H1 (cell line): ENCODE data around the gene EIF2S1. TPM values are rescaled to one million over a fixed set of nuclear protein-coding genes. Genes with fewer than 3 reads are reported as not detected.

Experiments used
- CTCF ChIA-PET: fragments of 300-600 bp; sonication (Branson Sonifier 250); formaldehyde crosslinking; loops from one replicate; lab custom pipeline; 2021; ENCODE audit not compliant: partially characterized antibody; lab: Charles Lee
- POLR2A ChIA-PET: fragments of 300-600 bp; sonication (Branson Sonifier 250); formaldehyde crosslinking; loops from one replicate; lab custom pipeline; 2021; ENCODE audit warnings: inconsistent platforms; ENCODE audit not compliant: partially characterized antibody; lab: Charles Lee
- DNase-seq, 2 experiments: peaks; one replicate each; pipeline versions ENCODE4 v3.0.0 to v3.0.0-alpha.2; 2010 to 2022; ENCODE audit warnings: low spot score in 2 of 2, low read depth in 1 of 2, mixed read lengths in 1 of 2
- FAIRE-seq: peaks from 2 replicates; lab custom pipeline; 2011; peaks lifted over from hg19 to GRCh38; lab: Jason Lieb, UNC
- H2AFZ ChIP-seq: 2 replicates; pipeline ENCODE4 v1.8.1; 2012; ENCODE audit warnings: low read length, inconsistent platforms
- H2AK5ac ChIP-seq: 2 replicates; pipeline ENCODE4 v1.6.1; 2013; ENCODE audit warnings: low read depth, low read length
- H2BK120ac ChIP-seq: replicated peaks from 2 replicates; pipeline ENCODE3; 2013; ENCODE audit warnings: low read depth, low read length, inconsistent platforms
- H2BK12ac ChIP-seq: 2 replicates; pipeline ENCODE4 v1.6.1; 2013; ENCODE audit warnings: low read depth, low read length
- H2BK15ac ChIP-seq: 2 replicates; pipeline ENCODE4 v1.6.1; 2013; ENCODE audit warnings: low read length
- H2BK20ac ChIP-seq: 2 replicates; pipeline ENCODE4 v1.6.1; 2013; ENCODE audit warnings: low read length
- H2BK5ac ChIP-seq: 2 replicates; pipeline ENCODE4 v1.6.1; 2013; ENCODE audit warnings: low read depth, low read length
- H3K14ac ChIP-seq: 2 replicates; pipeline ENCODE4 v1.6.1; 2013; ENCODE audit warnings: inconsistent platforms; ENCODE audit not compliant: insufficient read length
- H3K18ac ChIP-seq: 2 replicates; pipeline ENCODE4 v1.6.1; 2013; ENCODE audit warnings: low read length; ENCODE audit errors: extremely low read depth
- H3K23ac ChIP-seq: 2 replicates; pipeline ENCODE4 v1.6.1; 2013; ENCODE audit warnings: inconsistent platforms; ENCODE audit not compliant: insufficient read length
- H3K23me2 ChIP-seq: 2 replicates; pipeline ENCODE4 v1.6.1; 2013; ENCODE audit warnings: low read depth, low read length
- H3K27ac ChIP-seq: 2 replicates; pipeline ENCODE4 v1.6.1; 2011; ENCODE audit warnings: low read depth, low read length, inconsistent platforms
- H3K27me3 ChIP-seq, 4 experiments: replicated peaks in 1 of 4; 1 replicate in 1 of 4; 2 replicates in 3 of 4; pipeline versions ENCODE4 v1.6.1 to v1.8.1; 2011 to 2013; ENCODE audit warnings: low read length in 3 of 4, mild to moderate bottlenecking in 3 of 4, inconsistent platforms in 2 of 4, mixed read lengths in 2 of 4, moderate library complexity in 1 of 4; ENCODE audit not compliant: control insufficient read depth in 3 of 4, insufficient read depth in 3 of 4; ENCODE audit errors: extremely low read depth in 1 of 4
- H3K36me3 ChIP-seq, 4 experiments: 2 replicates each; pipeline versions ENCODE4 v1.6.1 to v1.8.1; 2011 to 2013; ENCODE audit warnings: mild to moderate bottlenecking in 4 of 4, low read length in 3 of 4, moderate library complexity in 2 of 4, control low read depth in 1 of 4, inconsistent platforms in 1 of 4; ENCODE audit not compliant: insufficient read depth in 4 of 4, control insufficient read depth in 2 of 4
- H3K4ac ChIP-seq: replicated peaks from 2 replicates; pipeline ENCODE3; 2013; ENCODE audit warnings: low read length, low read depth, mixed read lengths, inconsistent platforms; ENCODE audit not compliant: insufficient read length
- H3K4me1 ChIP-seq, 4 experiments: replicated peaks in 1 of 4; 1 replicate in 1 of 4; 2 replicates in 3 of 4; pipeline versions ENCODE4 v1.6.1 to v1.8.1; 2011 to 2013; ENCODE audit warnings: low read length in 3 of 4, inconsistent platforms in 2 of 4, mixed read lengths in 1 of 4; ENCODE audit not compliant: insufficient read depth in 4 of 4, control insufficient read depth in 3 of 4
- H3K4me2 ChIP-seq, 2 experiments: 2 replicates each; pipeline versions ENCODE4 v1.6.1 to v1.8.1; 2011 to 2013; ENCODE audit warnings: low read depth in 2 of 2, low read length in 2 of 2, control low read depth in 1 of 2, inconsistent platforms in 1 of 2, mild to moderate bottlenecking in 1 of 2; ENCODE audit not compliant: insufficient read depth in 1 of 2
- H3K4me3 ChIP-seq, 4 experiments: fragments of 200-600, 300-600 bp in 1 of 4; sonication (generic), shearing (Covaris generic), sonication (Bioruptor Twin) in 1 of 4; 2 replicates each; pipeline versions ENCODE4 v1.5.1 to v1.8.1; 2011 to 2016; ENCODE audit warnings: low read length in 4 of 4, low read depth in 3 of 4, control low read depth in 2 of 4, inconsistent platforms in 2 of 4, mild to moderate bottlenecking in 2 of 4, mixed read lengths in 1 of 4, moderate library complexity in 1 of 4; ENCODE audit not compliant: insufficient read depth in 2 of 4; ENCODE audit errors: extremely low read depth in 1 of 4
- H3K56ac ChIP-seq: replicated peaks from 2 replicates; pipeline ENCODE3; 2013; ENCODE audit warnings: low read depth, mild to moderate bottlenecking, mixed read lengths, low read length, inconsistent platforms; ENCODE audit not compliant: insufficient read length
- H3K79me1 ChIP-seq: 2 replicates; pipeline ENCODE4 v1.6.1; 2013; ENCODE audit warnings: low read depth, low read length, control low read depth
- H3K79me2 ChIP-seq, 2 experiments: 2 replicates each; pipeline versions ENCODE4 v1.6.1 to v1.8.1; 2012 to 2013; ENCODE audit warnings: low read length in 2 of 2, mild to moderate bottlenecking in 2 of 2, inconsistent platforms in 1 of 2; ENCODE audit not compliant: insufficient read depth in 2 of 2, control insufficient read depth in 1 of 2
- H3K9ac ChIP-seq, 4 experiments: replicated peaks in 1 of 4; 1 replicate in 1 of 4; 2 replicates in 3 of 4; pipeline versions ENCODE4 v1.6.1 to v1.8.1; 2011 to 2013; ENCODE audit warnings: low read depth in 3 of 4, low read length in 3 of 4, control low read depth in 2 of 4, mild to moderate bottlenecking in 2 of 4, moderate library complexity in 2 of 4, inconsistent platforms in 1 of 4; ENCODE audit errors: extremely low read depth in 1 of 4
- H3K9me3 ChIP-seq, 2 experiments: 2 replicates each; pipeline versions ENCODE4 v1.6.1 to v1.8.1; 2012 to 2013; ENCODE audit warnings: mild to moderate bottlenecking in 2 of 2, moderate library complexity in 2 of 2, control low read depth in 1 of 2, inconsistent platforms in 1 of 2, low read depth in 1 of 2, low read length in 1 of 2, mixed read lengths in 1 of 2; ENCODE audit not compliant: insufficient read depth in 2 of 2
- H4K20me1 ChIP-seq, 2 experiments: replicated peaks in 1 of 2; 2 replicates each; pipeline versions ENCODE3 to v1.8.1; 2011 to 2013; ENCODE audit warnings: inconsistent platforms in 2 of 2, low read length in 2 of 2, mild to moderate bottlenecking in 1 of 2; ENCODE audit not compliant: insufficient read depth in 2 of 2, control insufficient read depth in 1 of 2
- H4K5ac ChIP-seq: 2 replicates; pipeline ENCODE4 v1.6.1; 2013; ENCODE audit warnings: low read length, low read depth, mixed read lengths, inconsistent platforms; ENCODE audit not compliant: insufficient read length
- H4K8ac ChIP-seq: 2 replicates; pipeline ENCODE4 v1.8.0; 2013; ENCODE audit warnings: mild to moderate bottlenecking, moderate library complexity, low read length, inconsistent platforms; ENCODE audit not compliant: insufficient read depth; ENCODE audit errors: extremely low read depth
- H4K91ac ChIP-seq: replicated peaks from 2 replicates; pipeline ENCODE3; 2013; ENCODE audit warnings: low read length, mixed read lengths, inconsistent platforms; ENCODE audit not compliant: insufficient read length
- CTCF ChIP-seq, 3 experiments: IDR thresholded peaks; 1 replicate in 2 of 3; 2 replicates in 1 of 3; pipeline versions ENCODE4 v1.5.1 to v1.6.1; 2011; ENCODE audit warnings: low read length in 3 of 3, mild to moderate bottlenecking in 3 of 3, inconsistent platforms in 2 of 3, low read depth in 1 of 3, moderate library complexity in 1 of 3; ENCODE audit not compliant: insufficient read depth in 1 of 3; ENCODE audit errors: control extremely low read depth in 1 of 3
- POLR2A ChIP-seq, 2 experiments: IDR thresholded peaks; 1 replicate in 1 of 2; 2 replicates in 1 of 2; pipeline ENCODE4 v1.6.1; 2011; ENCODE audit warnings: low read depth in 2 of 2, low read length in 2 of 2, mild to moderate bottlenecking in 2 of 2; ENCODE audit errors: control extremely low read depth in 1 of 2
- RAD21 ChIP-seq, 2 experiments: IDR thresholded peaks in 1 of 2; conservative IDR thresholded peaks in 1 of 2; 2 replicates each; pipeline ENCODE4 v1.6.1; 2011; ENCODE audit warnings: low read depth in 2 of 2, low read length in 2 of 2, improper control_type of control experiment in 1 of 2, inconsistent platforms in 1 of 2, mild to moderate bottlenecking in 1 of 2, moderate library complexity in 1 of 2
- WGBS, 2 experiments: shearing (Covaris generic) in 1 of 2; methylation state at CpG; one replicate each; pipeline versions ENCODE4 v1.1.6 to v1.1.7; 2013 to 2015; ENCODE audit warnings: low lambda C conversion rate in 2 of 2, mixed read lengths in 2 of 2, inconsistent platforms in 1 of 2, low coverage in 1 of 2, missing lambda C conversion rate in 1 of 2; ENCODE audit not compliant: insufficient replicate concordance in 2 of 2, insufficient coverage in 1 of 2, insufficient read length in 1 of 2; ENCODE audit errors: extremely low coverage in 1 of 2, missing lambda C conversion rate in 1 of 2; 5-methylcytosine and 5-hydroxymethylcytosine counted together
- polyA plus RNA-seq, 7 experiments: library from polyadenylated mRNA; depleted of rRNA in 3 of 7; stranded (reverse) in 5 of 7; unstranded in 2 of 7; fragments of >200 nt in 5 of 7; fragments of 200-250 nt in 2 of 7; gene quantifications; 1 replicate in 5 of 7; 2 replicates in 1 of 7; 4 replicates in 1 of 7; pipeline versions ENCODE4 v1.2.1 to v1.2.3, GENCODE V29; 2011 to 2013; ENCODE audit warnings: missing spikeins in 2 of 7, mixed read lengths in 2 of 7
- total RNA-seq: library from RNA; stranded (reverse); fragmentation: NEBNext Ultra II Directional; extraction: Animal tissue kit (Norgen Biotek cat#: 25700); gene quantifications from 2 replicates; pipeline ENCODE4 v1.2.1, GENCODE V29; 2021

EIF2S1 gene
- total and polyA plus RNA-seq, 2 of the 8 experiments (the other 6 are each of a cell fraction or from before 2014, with no cell fraction given) = 35.1 to 146 TPM

- Histone ChIP-seq H3K4me3 (no peak overlapping the region), H3K79me1 (no peaks in the 10 kb centered on the region), H3K18ac (no peak overlapping the region), H2AFZ (no peak overlapping the region), H3K36me3 (peaks cover 0 to 10% (median 4%) of the 10 kb centered on the region in 4 experiments; a peak in 5 of 8 replicates), H2BK5ac (no peak overlapping the region), H3K4ac (no peak overlapping the region), H3K4me2 (no peak overlapping the region), H4K5ac (no peak overlapping the region), H3K14ac (no peak overlapping the region), H3K23me2 (no peaks in the 10 kb centered on the region), H3K27me3 (no peaks in the 10 kb centered on the region), H2AK5ac (no peak overlapping the region), H2BK12ac (no peak overlapping the region), H3K27ac (no peak overlapping the region), H2BK120ac (no peak overlapping the region), H4K20me1 (no peaks in the 10 kb centered on the region), H4K91ac (no peak overlapping the region), H3K4me1 (no peaks in the 10 kb centered on the region), H3K79me2 (no peaks in the 10 kb centered on the region), H3K9me3 (no peaks in the 10 kb centered on the region), H2BK15ac (no peak overlapping the region), H4K8ac (no peak overlapping the region), H2BK20ac (no peak overlapping the region), H3K9ac (no peak overlapping the region), H3K23ac (no peak overlapping the region), H3K56ac (no peak overlapping the region)
- POLR2A ChIA-PET = interaction anchor here (1.0 kb wide), 1 partner anchor 12 kb away, joined by 3 read pairs; no protein-coding TSS in a partner anchor
- DNase-seq (no peak), FAIRE-seq (no peak)
- 67% methylated on average over 1 of the region's 1 CpG; no CpG with 5 or more reads in 1 of the 2 experiments for WGBS, 2 experiments
- CTCF ChIA-PET = interaction anchor here (0.8 to 2.6 kb wide), 7 partner anchors 10 to 194 kb away, joined by 3 to 10 read pairs (median 4); partner anchors contain the start of genes ATP6V1D and EIF2S1
- peak in 1 of 3 experiments; percentile 18; a peak in 1 of 4 replicates for TF ChIP-seq CTCF (IDR thresholded peaks at IDR 0.05; ENCODE audit: control extremely low read depth in 1 of 3, insufficient read depth in 1 of 3, low read depth in 1 of 3, low read length in 3 of 3)
- TF ChIP-seq POLR2A (IDR thresholded peaks at IDR 0.05; ENCODE audit: control extremely low read depth in 1 of 2, low read depth in 2 of 2, low read length in 2 of 2) = no peak
- TF ChIP-seq RAD21 (IDR thresholded peaks at IDR 0.05 in 1 of 2, conservative IDR thresholded peaks at IDR 0.05 in 1 of 2; ENCODE audit: low read depth in 2 of 2, low read length in 2 of 2) = peak; percentile 26 to 53; a peak in 3 of 4 replicates
Observed at GRCh38 chr14:67389811-67390534, 29.8 kb downstream of the EIF2S1 start.
